Kidney (tissue), 14 donors: Measurements from ENCODE around the gene DOCK6. TPM values are rescaled to one million over a fixed set of nuclear protein-coding genes. Genes with fewer than 3 reads are reported as not detected.

ENCODE experiments used
- DNase-seq, 5 donors: peaks; one replicate each; pipeline ENCODE4 v3.0.0-alpha.2; 2013 to 2020
- FAIRE-seq: peaks from 2 replicates; lab custom pipeline; 2012; peaks lifted over from hg19 to GRCh38; lab: Jason Lieb, UNC
- H3K27ac ChIP-seq, 2 donors: one replicate each; pipeline ENCODE4 v1.7.0; 2013; ENCODE audit warnings: low read depth in 2 of 2, low read length in 2 of 2, inconsistent platforms in 1 of 2
- H3K27me3 ChIP-seq: one replicate; pipeline ENCODE4 v1.7.1; 2013; ENCODE audit warnings: low read length, inconsistent platforms; ENCODE audit not compliant: control insufficient read depth, insufficient read depth
- H3K36me3 ChIP-seq, 3 donors: one replicate each; pipeline versions ENCODE4 v1.7.0 to v1.7.1; 2013; ENCODE audit warnings: low read length in 3 of 3, control low read depth in 1 of 3, inconsistent platforms in 1 of 3; ENCODE audit not compliant: insufficient read depth in 3 of 3, control insufficient read depth in 2 of 3
- H3K4me1 ChIP-seq, 3 donors: one replicate each; pipeline versions ENCODE4 v1.7.0 to v1.7.1; 2013; ENCODE audit warnings: low read length in 3 of 3, inconsistent platforms in 1 of 3, low read depth in 1 of 3; ENCODE audit not compliant: control insufficient read depth in 2 of 3, insufficient read depth in 2 of 3
- H3K4me3 ChIP-seq, 3 donors: one replicate each; pipeline versions ENCODE4 v1.7.0 to v1.8.1; 2013; ENCODE audit warnings: low read length in 3 of 3, control low read depth in 1 of 3, inconsistent platforms in 1 of 3
- H3K9ac ChIP-seq, 3 donors: one replicate each; pipeline versions ENCODE4 v1.7.0 to v1.7.1; 2013; ENCODE audit warnings: low read length in 3 of 3, control low read depth in 1 of 3, inconsistent platforms in 1 of 3
- H3K9me3 ChIP-seq, 3 donors: one replicate each; pipeline versions ENCODE4 v1.7.0 to v1.7.1; 2013; ENCODE audit warnings: low read length in 3 of 3, control low read depth in 1 of 3, inconsistent platforms in 1 of 3; ENCODE audit not compliant: control insufficient read depth in 2 of 3, insufficient read depth in 1 of 3
- CTCF ChIP-seq: IDR thresholded peaks from 3 replicates; pipeline ENCODE4 v1.5.1; 2012; ENCODE audit warnings: mild to moderate bottlenecking, moderate library complexity, borderline replicate concordance; ENCODE audit not compliant: insufficient read depth; ENCODE audit errors: extremely low read depth
- intact Hi-C: fragments of 100-400 bp; cut with DNase I; formaldehyde crosslinking; loops from one replicate; pipeline ENCODE4 v1.11.1; 2022
- polyA plus RNA-seq: library from polyadenylated mRNA; stranded (reverse); fragments of 350-450 nt; fragmentation: Illumina TruSeq; extraction: RNeasy Lipid Tissue Mini Kit (QIAGEN cat#74804); gene quantifications from one replicate; pipeline ENCODE4 v1.2.3, GENCODE V29; 2014; ENCODE audit warnings: low read depth, low replicate concordance; ENCODE audit not compliant: insufficient read depth
- total RNA-seq: library from RNA; stranded (reverse); fragmentation: NEBNext Ultra II Directional; extraction: Animal tissue kit (Norgen Biotek cat#: 25700); gene quantifications from one replicate; pipeline ENCODE4 v1.2.1, GENCODE V29; 2021
- donor health status: control.
- donor health status: control.
- donor health status: control.
- donor health status: control.
- donor health status: control.
- donor health status: DM: yes; HTN: yes; CAD: no.
- donor health status: Normal renal cell carcinoma (clear cell type).

The DOCK6 gene
- total and polyA plus RNA-seq, 2 donors from 2014 or later = 45.8 to 112 TPM

DNA sequence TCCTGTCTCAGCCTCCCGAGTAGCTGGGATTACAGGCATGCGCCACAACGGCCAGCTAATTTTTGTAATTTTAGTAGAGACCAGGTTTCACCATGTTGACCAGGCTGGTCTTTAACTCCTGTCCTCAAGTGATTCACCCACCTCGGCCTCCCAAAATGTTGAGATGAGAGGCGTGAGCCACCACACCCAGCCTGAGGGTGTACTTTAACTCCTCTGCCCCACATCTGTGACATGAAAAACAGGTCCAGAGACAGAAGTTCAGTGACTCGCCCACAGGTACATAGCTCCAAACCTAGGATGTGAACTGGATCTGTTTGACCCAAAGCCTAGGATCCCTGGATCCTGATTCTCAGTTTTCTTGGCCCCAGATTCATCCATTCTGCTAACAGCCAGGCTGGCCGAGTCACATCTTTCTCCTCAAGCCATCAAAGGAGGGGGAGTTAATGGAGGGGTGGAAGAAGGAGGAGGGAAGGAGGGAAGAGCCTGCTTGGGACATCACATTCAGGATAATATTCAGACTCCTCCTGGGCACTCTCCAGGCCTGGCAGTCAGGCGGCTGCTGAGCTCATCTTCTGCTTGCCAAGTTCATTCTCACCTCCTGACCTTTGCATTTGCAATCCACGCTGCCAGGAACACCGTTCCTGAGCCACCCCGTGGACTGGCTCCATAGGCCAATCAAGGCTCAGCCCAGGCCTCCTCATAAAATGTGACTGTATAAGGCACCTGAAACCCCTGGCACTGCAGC lies 109.8 kb downstream of the DOCK6 start:
- intact Hi-C loops = no loop called here
- peak overlapping the region; percentile 74 to 80 for H3K27ac ChIP-seq
- DNase-seq = peak in 1 of 5 donors; percentile 85

GRCh38 chr19:11151181-11151580 lies 111.1 kb downstream of the DOCK6 start:
- H3K36me3 ChIP-seq = no peaks in the 10 kb centered on the region
- FAIRE-seq = no peak
- DNase-seq = peak in 2 of 5 donors; percentile 31 to 89
- H3K27me3 ChIP-seq = no peaks in the 10 kb centered on the region
- no peak overlapping the region for H3K4me3 ChIP-seq
- no peaks in the 10 kb centered on the region for H3K9me3 ChIP-seq
- no peak for TF ChIP-seq CTCF
- H3K27ac ChIP-seq = peak overlapping the region in 1 of 2 donors; percentile 57
- peaks cover 0 to 8% (median 6%) of the 10 kb centered on the region in 3 donors for H3K4me1 ChIP-seq
- intact Hi-C loops = no loop called here
- no peak overlapping the region for H3K9ac ChIP-seq

More for the DNA sequence above, 109.8 kb downstream of the DOCK6 start:
- Histone ChIP-seq H3K4me3 (no peak overlapping the region), H3K9me3 (no peaks in the 10 kb centered on the region), H3K9ac (no peak overlapping the region), H3K36me3 (no peaks in the 10 kb centered on the region), H3K27me3 (no peaks in the 10 kb centered on the region), H3K4me1 (peaks cover 0 to 8% (median 8%) of the 10 kb centered on the region in 3 donors)
- FAIRE-seq = no peak
- TF ChIP-seq CTCF = no peak

Other genes starting within 250 kb of the DOCK6 start
- gene LDLR, start 173.1 kb downstream of the DOCK6 start, total RNA-seq = 42.4 TPM
- gene LDLR, start 173.1 kb downstream of the DOCK6 start, polyA plus RNA-seq = 17.6 TPM
- gene SPC24, start 106.7 kb downstream of the DOCK6 start, total RNA-seq = 1.7 TPM
- gene SPC24, start 106.7 kb downstream of the DOCK6 start, polyA plus RNA-seq = 0.65 TPM
- 119 TPM for gene KANK2, start 65.0 kb downstream of the DOCK6 start, total RNA-seq
- gene KANK2, start 65.0 kb downstream of the DOCK6 start, polyA plus RNA-seq = 37.5 TPM
- gene ANGPTL8, start 22.9 kb downstream of the DOCK6 start, total RNA-seq = 1.9 TPM
- gene ANGPTL8, start 22.9 kb downstream of the DOCK6 start, polyA plus RNA-seq = 1.3 TPM
- not detected for gene TSPAN16, start 33.6 kb upstream of the DOCK6 start, total RNA-seq
- gene TSPAN16, start 33.6 kb upstream of the DOCK6 start, polyA plus RNA-seq = not detected
- gene RAB3D, start 77.1 kb upstream of the DOCK6 start, total RNA-seq = 80.4 TPM
- 8.3 TPM for gene RAB3D, start 77.1 kb upstream of the DOCK6 start, polyA plus RNA-seq
- 150 TPM for gene TMEM205, start 83.7 kb upstream of the DOCK6 start, total RNA-seq
- gene TMEM205, start 83.7 kb upstream of the DOCK6 start, polyA plus RNA-seq = 417 TPM
- gene CCDC159, start 84.0 kb upstream of the DOCK6 start, total RNA-seq = 28.9 TPM
- 50.7 TPM for gene CCDC159, start 84.0 kb upstream of the DOCK6 start, polyA plus RNA-seq
- gene PLPPR2, start 92.9 kb upstream of the DOCK6 start, total RNA-seq = 22.5 TPM
- gene PLPPR2, start 92.9 kb upstream of the DOCK6 start, polyA plus RNA-seq = 11.7 TPM
- gene SWSAP1, start 112.1 kb upstream of the DOCK6 start, total RNA-seq = 4.1 TPM
- gene SWSAP1, start 112.1 kb upstream of the DOCK6 start, polyA plus RNA-seq = 6.2 TPM
- 23.6 TPM for gene EPOR, start 121.8 kb upstream of the DOCK6 start, total RNA-seq
- gene EPOR, start 121.8 kb upstream of the DOCK6 start, polyA plus RNA-seq = 20.4 TPM
- gene RGL3, start 156.8 kb upstream of the DOCK6 start, total RNA-seq = 126 TPM
- 56.9 TPM for gene RGL3, start 156.8 kb upstream of the DOCK6 start, polyA plus RNA-seq
- gene ODAD3, start 172.6 kb upstream of the DOCK6 start, total RNA-seq = 1.5 TPM
- 7.1 TPM for gene ODAD3, start 172.6 kb upstream of the DOCK6 start, polyA plus RNA-seq
- 278 TPM for gene PRKCSH, start 173.1 kb upstream of the DOCK6 start, total RNA-seq
- gene PRKCSH, start 173.1 kb upstream of the DOCK6 start, polyA plus RNA-seq = 182 TPM
- gene ELAVL3, start 218.5 kb upstream of the DOCK6 start, total RNA-seq = 0.22 TPM
- not detected for gene ELAVL3, start 218.5 kb upstream of the DOCK6 start, polyA plus RNA-seq
- 11.5 TPM for gene ZNF653, start 243.3 kb upstream of the DOCK6 start, total RNA-seq
- 10.8 TPM for gene ZNF653, start 243.3 kb upstream of the DOCK6 start, polyA plus RNA-seq